H1 (cell line): Measurements from ENCODE around the gene ARHGAP42.

ENCODE experiments used
- POLR2AphosphoS5 ChIP-seq: IDR thresholded peaks from 2 replicates; pipeline ENCODE4 v1.6.1; 2011; ENCODE audit warnings: low read depth, low read length
- TF ChIP-seq, protein P1 (sequence below), 3 experiments: IDR thresholded peaks; 1 replicate in 2 of 3; 2 replicates in 1 of 3; pipeline versions ENCODE4 v1.5.1 to v1.6.1; 2011; ENCODE audit warnings: low read length in 3 of 3, mild to moderate bottlenecking in 3 of 3, inconsistent platforms in 2 of 3, low read depth in 1 of 3, moderate library complexity in 1 of 3; ENCODE audit not compliant: insufficient read depth in 1 of 3; ENCODE audit errors: control extremely low read depth in 1 of 3

DNA sequence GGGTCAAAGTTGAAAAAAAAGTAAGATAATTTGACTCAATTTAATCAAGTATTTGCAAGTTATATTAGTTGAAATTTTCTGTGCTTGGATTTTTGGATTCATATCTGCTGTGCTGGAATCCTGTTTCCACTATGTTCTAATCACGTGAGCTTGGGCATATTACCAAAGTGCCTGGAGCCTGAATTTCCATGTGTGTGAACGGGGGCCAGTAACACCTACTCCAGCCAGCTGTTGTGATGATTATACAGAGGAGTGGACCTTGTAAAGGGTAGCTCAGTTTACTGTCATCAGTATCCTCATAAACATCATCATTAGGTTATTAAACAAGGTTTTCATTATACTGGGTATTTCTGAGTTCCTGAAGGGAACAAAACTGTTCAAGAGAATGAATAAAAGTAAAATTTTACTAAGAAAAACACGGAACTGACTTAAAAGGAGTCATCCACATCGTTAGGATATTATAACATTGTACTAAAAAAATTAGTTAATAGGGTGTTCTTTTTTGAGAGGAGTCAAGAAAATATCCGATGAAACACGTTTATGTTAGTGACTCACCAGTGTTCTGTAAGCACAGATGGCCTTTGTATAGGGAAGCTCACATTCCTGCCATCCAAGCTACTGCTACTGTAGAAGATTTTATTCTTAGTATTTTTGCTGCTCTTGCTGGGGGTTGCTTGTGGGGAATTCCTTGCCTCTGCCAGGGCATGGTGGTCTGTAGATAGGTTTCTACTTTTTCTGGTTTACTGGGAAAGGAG, 144.1 kb downstream of the ARHGAP42 start:
- TF ChIP-seq POLR2AphosphoS5: no peak
- TF ChIP-seq, protein P1, sequence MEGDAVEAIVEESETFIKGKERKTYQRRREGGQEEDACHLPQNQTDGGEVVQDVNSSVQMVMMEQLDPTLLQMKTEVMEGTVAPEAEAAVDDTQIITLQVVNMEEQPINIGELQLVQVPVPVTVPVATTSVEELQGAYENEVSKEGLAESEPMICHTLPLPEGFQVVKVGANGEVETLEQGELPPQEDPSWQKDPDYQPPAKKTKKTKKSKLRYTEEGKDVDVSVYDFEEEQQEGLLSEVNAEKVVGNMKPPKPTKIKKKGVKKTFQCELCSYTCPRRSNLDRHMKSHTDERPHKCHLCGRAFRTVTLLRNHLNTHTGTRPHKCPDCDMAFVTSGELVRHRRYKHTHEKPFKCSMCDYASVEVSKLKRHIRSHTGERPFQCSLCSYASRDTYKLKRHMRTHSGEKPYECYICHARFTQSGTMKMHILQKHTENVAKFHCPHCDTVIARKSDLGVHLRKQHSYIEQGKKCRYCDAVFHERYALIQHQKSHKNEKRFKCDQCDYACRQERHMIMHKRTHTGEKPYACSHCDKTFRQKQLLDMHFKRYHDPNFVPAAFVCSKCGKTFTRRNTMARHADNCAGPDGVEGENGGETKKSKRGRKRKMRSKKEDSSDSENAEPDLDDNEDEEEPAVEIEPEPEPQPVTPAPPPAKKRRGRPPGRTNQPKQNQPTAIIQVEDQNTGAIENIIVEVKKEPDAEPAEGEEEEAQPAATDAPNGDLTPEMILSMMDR (IDR thresholded peaks at IDR 0.05; ENCODE audit: control extremely low read depth in 1 of 3, insufficient read depth in 1 of 3, low read depth in 1 of 3, low read length in 3 of 3): no peak
